Neural cell (in vitro differentiated cells): ENCODE data around the gene RHOC.
A peak's percentile ranks its signal among the peaks of the same experiment; 100 is the strongest.

Source experiments
- EP300 ChIP-seq: fragments of 450-650 bp; conservative IDR thresholded peaks from 2 replicates; pipeline ENCODE4 v1.6.1; 2014; ENCODE audit warnings: antibody characterized with exemption, mild to moderate bottlenecking, moderate library complexity; ENCODE audit not compliant: poor library complexity, severe bottlenecking
- EZH2 ChIP-seq: fragments of 200-600, 300-800 bp; shearing (Covaris generic), sonication (generic); IDR thresholded peaks from 2 replicates; pipeline ENCODE4 v1.6.1; 2014; ENCODE audit warnings: antibody characterized with exemption, low read length, borderline replicate concordance, mild to moderate bottlenecking; ENCODE audit not compliant: insufficient read depth, poor library complexity, severe bottlenecking
- RAD21 ChIP-seq: fragments of 450-650 bp; conservative IDR thresholded peaks from 2 replicates; pipeline ENCODE4 v1.6.1; 2014; ENCODE audit warnings: antibody characterized with exemption, mild to moderate bottlenecking, moderate library complexity
- TF ChIP-seq, protein P1 (sequence below): IDR thresholded peaks from 2 replicates; pipeline ENCODE4 v1.6.1; 2012; ENCODE audit warnings: borderline replicate concordance

DNA sequence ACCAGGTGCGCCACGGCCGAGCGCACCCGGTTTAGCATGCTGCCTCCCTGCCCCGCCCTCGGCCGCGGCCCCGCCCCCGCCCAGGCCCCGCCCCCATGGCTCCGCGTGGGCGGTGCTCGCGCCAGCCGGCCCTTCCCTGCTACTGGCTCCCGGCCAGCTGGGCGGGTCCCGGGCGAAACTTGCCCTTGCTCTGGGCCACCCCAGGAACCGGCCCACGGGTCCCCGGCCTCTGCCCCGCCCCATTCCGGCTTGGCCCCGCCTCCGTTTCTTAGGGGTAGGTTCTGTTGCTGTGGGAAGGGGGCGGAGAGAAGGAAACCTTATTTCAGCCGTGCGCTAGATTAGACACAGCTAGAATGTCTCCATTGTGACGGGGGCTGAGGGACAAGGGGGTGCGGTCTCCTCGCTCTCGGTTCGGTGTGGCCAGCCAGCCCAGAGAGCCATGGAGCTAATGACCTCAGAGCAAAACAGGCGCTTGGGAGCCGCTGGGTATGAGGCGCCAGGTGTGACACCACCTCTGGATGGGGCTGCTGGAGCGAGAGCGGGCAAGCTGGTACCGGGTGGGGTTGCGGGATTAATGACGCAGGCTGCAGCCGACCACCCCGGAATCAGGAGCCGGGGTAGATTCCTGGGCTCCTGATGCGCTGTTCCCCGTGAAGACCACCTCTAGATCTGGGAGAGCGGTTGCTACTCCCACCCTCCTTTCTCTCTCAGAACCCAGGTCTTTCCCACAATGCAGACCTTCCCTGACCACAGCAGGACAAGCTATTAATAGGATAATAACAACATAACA lies 8.5 kb upstream of the RHOC start, which contains the start of gene PPM1J:
- TF ChIP-seq RAD21, result no peak
- TF ChIP-seq, protein P1, sequence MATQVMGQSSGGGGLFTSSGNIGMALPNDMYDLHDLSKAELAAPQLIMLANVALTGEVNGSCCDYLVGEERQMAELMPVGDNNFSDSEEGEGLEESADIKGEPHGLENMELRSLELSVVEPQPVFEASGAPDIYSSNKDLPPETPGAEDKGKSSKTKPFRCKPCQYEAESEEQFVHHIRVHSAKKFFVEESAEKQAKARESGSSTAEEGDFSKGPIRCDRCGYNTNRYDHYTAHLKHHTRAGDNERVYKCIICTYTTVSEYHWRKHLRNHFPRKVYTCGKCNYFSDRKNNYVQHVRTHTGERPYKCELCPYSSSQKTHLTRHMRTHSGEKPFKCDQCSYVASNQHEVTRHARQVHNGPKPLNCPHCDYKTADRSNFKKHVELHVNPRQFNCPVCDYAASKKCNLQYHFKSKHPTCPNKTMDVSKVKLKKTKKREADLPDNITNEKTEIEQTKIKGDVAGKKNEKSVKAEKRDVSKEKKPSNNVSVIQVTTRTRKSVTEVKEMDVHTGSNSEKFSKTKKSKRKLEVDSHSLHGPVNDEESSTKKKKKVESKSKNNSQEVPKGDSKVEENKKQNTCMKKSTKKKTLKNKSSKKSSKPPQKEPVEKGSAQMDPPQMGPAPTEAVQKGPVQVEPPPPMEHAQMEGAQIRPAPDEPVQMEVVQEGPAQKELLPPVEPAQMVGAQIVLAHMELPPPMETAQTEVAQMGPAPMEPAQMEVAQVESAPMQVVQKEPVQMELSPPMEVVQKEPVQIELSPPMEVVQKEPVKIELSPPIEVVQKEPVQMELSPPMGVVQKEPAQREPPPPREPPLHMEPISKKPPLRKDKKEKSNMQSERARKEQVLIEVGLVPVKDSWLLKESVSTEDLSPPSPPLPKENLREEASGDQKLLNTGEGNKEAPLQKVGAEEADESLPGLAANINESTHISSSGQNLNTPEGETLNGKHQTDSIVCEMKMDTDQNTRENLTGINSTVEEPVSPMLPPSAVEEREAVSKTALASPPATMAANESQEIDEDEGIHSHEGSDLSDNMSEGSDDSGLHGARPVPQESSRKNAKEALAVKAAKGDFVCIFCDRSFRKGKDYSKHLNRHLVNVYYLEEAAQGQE, result peak; percentile 47
- no peak for TF ChIP-seq EZH2
- no peak for TF ChIP-seq EP300
